Stimulated activated CD4-positive, alpha-beta T cell treated with anti-CD3 and anti-CD28 coated beads, Interleukin-2, amount 100 ng/mL, for 24 hours (primary cell): ENCODE results near the gene FOXP2.
"Not testable (repeated sequence)": the region's sequence is repeated elsewhere in the genome, so short reads cannot be mapped to it uniquely, and the experiment has no call there.

Experiments used
- DNase-seq, 2 donors: peaks; one replicate each; pipeline ENCODE4 v3.0.0-alpha.2; 2020

The FOXP2 gene

DNA sequence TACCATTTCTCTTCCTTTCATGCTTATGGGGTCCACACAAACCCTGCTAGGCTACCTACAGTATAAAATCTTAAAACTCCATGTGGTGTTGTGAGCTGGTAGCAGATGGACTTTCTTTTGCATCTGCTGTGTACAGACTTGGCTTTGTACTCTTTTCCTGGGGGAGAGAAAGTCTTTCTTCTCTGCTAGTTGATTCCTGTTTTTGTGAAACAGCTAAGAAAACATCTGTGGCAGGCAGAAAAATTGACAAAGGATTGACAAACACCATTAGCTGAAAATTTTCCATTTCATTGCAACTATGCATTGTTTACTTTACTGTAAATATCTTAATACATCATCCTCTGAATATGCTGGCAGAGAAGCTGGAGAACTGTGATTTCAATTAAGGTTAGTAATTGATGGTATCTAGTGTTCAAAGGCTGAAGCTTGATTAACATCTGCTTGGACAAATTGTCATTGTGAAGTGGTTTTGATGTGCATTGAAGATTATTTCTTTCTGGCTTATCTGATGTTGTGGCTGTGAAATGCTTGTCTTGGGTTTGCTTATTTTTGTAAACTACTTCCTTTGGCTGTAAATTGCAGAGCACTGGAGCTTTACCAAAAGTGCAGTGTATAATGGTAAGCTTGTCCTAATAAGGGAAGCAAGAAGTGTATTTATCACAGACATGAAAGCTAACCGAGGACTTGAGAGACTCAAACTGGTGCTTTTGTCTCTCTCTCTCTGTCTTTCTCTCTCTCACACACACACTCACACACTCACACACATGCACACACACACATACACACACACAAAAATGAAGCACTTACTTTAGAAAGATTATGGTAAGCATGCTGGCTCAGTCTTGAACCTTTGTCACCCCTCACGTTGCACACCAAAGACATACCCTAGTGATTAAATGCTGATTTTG, at the start of gene FOXP2:
Gene FOXP2 (plus strand): TSS at position 660 of the 908 bp plus-strand sequence. CDS start 11,697 bp downstream, outside the sequence.
- no peak for DNase-seq

DNA sequence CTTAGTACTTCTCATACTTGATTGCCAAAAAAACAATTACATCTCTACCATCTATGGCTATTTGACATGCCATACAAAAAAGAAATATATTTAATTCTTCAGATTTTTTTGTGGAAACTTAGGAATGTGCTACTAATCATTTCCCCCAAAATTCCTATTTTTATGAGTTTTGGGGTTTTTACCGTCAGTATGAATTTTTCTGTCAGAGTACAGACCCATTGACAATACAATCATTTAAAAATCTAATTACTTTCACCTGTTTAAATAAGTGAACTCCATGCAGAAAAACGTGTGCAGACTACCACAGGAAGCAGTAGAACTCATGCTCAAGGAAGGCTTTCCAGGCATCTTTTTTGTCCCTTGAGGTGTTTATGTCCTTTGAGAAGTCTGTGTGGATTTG, 48.8 kb upstream of the FOXP2 start:
- DNase-seq, result no peak

DNA sequence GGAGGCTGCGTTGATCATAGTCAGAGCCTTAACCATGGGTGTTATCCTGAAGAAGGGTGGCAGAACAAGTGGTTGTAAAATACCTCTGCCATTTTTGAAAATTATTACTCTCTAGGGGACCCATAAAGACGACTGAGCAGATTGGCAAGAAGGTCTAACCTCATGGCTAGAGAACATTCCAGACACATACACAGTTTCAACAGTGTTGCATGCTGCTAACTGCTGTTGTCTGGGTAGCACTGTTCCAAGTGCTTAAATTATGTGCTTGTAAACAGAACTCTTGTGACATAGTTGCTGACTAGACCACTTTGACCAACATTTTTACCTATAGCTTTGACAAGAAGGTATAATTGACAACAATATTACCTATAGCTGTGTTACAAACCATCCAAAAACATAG, 46.1 kb upstream of the FOXP2 start:
- no peak for DNase-seq

DNA sequence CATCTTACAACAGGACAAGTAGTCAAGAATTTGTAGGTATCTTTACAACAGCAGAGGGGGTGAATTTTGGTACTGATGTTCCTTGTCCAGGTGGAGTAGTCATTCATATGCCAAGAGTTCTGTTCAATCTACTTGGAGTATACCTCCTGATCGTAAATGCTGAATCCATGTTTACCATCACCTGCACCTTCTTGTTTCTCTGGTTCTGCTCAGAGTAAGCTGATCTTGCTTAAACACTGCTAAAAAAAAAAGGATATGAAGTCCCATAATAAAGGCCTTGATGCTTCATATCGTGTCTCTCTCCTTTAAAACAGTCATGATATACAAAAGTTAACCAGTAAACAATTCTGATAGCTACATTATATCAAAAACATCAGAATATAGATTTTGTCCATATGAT, 45.3 kb upstream of the FOXP2 start:
- no peak for DNase-seq

DNA sequence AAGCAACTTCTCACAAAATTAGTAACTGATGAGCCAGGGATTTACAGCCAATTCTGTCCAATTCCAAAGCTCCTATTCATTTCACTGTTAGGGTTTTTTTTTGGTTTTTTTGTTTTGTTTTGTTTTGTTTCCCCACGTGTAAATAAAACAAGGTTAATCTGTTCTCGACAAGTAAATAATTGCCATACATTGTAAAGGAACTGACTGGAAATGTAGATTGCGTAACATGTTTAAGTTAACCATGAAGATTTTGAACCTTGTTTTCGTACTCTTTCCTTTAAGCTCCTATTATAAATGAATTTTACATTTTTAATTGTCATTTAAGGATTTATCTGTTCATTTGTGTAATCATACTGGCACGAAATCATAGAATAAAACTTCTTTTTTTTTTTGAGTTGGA, 42.0 kb upstream of the FOXP2 start:
- no peak for DNase-seq

DNA sequence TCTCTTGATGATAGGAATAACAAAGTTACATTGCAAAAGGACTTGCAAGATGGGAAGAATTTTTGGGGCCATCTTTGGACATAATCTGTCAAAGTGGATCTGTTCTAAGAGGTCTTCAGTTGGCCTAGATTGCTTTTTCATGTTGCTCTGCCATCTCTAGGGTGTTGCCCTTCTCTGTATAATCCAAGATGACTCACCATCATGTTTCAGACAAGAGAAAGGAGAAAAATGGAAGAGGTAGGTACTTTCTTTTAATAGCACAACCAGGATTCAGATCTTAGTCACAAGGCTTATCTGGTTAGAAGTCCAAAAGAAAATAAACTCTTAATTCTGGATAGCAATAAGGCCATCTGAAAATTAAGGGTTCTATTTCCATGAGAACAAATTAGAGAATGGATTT, 38.7 kb upstream of the FOXP2 start:
- DNase-seq, result no peak

DNA sequence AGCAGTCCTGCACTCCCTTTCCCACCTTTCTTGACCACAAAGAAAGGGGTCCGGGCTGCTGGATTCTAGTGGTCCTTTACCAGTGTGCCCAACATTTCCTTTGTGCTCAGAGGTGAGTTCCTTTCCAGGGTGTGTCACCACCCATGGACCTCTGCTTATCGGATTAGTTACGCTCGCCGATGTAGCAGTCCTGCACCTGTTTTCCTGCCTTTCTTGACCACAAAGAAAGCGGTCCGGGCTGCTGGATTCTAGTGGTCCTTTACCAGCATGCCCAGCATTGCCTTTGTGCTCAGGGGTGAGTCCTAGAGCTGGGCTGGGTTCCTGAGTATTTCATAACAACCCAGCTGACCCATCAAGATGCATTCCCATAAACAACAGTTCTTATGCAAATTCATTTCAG, 30.7 kb upstream of the FOXP2 start:
- DNase-seq, result not testable (repeated sequence)

DNA sequence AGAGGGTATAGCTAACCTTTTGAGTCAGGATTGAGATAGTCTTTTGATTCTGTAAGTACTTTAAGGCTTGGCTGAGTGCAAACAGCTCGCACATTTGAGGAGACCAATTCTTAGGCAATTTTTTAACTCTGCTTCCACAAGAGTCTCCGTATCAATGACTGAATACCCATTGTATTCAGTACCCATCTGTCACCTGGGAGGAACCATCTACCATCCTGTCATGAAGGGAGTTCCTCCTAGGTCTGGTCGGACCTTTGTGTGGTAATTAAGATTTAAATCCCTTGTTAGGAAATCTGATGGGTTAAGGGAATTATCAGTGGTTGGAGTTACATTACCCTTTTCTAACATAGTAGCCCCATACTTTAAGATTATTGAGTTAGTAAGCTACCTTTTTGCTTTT, 30.3 kb upstream of the FOXP2 start:
- not testable (repeated sequence) for DNase-seq

DNA sequence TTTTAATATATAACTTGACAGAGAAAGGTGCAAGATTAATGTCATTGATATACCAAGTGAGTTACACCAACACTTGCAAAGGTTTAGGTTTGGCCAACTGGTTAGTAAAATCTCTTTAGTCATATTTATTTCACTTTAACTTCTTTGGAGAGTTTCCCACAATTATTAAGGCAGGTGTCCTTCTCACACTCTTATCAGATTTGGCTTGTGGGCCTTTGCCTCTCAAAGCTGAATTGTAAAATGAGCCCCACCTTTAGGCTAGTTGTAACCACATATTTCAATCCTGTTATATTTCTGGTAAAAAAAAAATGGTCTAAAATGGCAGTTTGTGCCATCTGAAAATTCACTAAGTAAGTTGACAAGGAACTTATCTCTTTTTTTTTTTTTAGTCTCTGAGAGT, 26.6 kb upstream of the FOXP2 start:
- DNase-seq, result no peak

DNA sequence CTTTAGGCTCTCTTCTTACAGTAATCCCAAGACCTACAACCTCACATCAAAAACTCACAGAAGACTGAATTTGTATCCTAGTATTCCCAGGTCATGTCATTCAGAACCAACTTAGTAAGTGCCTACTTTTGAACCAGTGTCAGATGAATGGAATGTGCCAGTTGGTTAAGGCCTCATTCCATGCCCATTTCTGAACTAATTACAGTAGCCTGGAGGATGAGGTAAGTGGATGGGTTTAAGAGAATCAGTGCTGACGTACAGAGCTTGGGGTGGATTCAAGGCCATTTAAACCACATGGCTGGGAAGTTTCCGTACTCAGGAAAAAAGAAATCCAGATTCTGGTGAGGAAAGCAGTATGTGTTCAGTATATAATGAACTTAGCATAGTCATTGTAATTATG, 21.9 kb upstream of the FOXP2 start:
- no peak for DNase-seq

DNA sequence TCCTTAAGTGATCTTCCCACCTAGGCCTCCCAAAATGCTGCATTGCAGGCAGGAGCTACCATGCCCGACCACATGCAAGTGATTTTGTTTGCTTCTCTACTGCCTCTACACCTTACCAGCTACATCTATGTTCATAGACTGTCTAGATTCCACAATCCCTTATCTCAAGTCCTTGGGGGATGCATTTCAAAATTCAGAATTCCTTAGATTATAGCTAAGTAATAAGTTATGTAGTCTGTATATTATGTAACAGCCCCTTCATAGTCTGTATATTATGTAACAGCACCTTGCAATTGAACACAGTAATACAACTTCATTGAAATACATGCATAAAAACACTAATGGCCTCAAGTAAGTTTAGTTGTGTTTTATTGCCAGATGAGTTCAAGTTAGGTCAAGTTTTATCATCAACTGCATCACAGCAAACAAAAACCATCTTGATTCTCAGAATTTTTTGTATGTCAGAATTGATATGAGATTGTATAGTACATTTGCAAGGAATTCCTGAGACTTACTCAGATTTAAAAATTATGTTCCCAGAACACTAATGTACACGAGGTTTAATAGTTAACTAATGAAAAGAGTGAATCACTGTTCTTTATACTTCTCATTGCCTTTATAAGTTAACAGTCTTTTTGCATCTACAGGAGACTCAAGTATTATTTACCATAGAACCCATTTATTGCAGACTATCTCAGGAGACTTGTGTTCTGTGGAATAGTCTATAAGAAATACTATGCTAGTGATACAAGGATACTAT, 11.6 kb upstream of the FOXP2 start:
- DNase-seq, result no peak

DNA sequence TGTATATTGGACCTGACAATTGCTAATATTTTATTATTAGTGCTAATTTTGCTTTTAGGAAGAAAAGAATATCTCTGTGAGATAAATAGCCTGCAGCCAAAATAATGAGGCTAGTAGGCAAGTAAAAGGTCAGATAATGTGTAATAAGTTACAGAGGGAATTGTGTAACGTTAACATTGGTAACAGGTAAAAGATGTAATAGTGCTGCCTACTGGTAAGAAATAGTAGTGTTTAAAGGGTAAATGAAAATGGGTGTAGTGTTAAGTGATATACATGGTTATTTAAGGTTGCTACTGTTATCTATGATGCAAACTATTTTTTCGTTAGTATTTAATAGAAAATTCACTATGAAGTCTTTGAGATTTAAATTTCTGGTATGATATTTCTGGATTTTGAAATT, 9.2 kb upstream of the FOXP2 start:
- DNase-seq, result no peak

DNA sequence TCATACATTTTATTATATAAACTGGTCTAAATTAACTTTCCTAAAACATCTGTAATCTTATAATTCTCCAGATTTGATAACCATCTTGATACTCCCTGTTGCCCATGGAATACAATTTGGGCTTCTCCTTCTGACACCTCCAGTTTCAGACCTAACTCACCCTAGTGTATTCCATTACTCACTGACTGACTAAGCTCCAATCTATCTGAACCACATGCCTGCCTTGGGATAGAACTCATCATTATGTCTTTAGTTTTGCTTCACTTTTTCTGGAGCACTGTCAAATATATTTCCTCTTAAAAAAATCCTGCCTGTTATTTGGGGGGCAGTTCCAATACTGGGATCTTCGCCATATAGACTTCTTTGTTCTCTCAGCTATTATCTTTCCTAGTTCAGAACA, 4.9 kb upstream of the FOXP2 start:
- no peak for DNase-seq

DNA sequence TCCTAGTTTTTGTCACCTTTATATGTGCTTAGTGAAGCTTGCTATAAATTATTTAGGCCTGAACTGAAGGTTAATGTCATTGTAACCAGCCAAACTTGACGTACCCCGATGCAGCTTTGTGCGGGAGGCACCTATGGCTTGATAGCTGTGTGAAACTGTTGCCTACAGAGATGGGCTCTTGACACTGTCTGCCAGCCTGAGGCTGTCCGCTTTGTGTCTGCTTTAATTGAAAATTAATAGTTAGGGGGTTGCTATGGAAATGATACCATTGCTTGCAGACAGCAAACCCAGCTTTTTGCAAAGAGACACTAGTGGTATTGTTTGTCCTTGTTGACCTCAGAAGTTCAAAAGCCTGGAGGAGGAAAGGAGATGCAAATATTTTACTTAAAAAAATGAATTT, 2.1 kb upstream of the FOXP2 start:
- no peak for DNase-seq

DNA sequence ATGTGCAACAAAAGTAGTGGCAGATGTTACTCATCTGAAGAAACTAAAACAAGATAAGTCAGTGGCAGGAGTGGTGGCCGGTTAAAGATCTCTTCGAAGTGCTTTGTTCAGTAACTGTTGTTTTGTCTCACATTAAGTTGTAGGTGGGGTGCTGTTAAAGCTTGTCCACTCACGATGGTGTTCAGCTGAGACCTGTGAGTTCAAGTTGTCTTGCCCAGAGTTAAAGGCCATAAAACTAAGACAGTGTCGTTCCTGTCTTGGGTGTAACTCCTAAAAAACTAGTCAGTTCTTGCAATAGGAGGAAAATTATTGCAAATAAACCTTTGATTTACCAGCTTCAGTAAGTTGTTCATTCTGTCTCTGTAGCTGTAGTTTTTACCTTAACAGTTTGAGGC, 857 bp upstream of the FOXP2 start:
- DNase-seq, result no peak

DNA sequence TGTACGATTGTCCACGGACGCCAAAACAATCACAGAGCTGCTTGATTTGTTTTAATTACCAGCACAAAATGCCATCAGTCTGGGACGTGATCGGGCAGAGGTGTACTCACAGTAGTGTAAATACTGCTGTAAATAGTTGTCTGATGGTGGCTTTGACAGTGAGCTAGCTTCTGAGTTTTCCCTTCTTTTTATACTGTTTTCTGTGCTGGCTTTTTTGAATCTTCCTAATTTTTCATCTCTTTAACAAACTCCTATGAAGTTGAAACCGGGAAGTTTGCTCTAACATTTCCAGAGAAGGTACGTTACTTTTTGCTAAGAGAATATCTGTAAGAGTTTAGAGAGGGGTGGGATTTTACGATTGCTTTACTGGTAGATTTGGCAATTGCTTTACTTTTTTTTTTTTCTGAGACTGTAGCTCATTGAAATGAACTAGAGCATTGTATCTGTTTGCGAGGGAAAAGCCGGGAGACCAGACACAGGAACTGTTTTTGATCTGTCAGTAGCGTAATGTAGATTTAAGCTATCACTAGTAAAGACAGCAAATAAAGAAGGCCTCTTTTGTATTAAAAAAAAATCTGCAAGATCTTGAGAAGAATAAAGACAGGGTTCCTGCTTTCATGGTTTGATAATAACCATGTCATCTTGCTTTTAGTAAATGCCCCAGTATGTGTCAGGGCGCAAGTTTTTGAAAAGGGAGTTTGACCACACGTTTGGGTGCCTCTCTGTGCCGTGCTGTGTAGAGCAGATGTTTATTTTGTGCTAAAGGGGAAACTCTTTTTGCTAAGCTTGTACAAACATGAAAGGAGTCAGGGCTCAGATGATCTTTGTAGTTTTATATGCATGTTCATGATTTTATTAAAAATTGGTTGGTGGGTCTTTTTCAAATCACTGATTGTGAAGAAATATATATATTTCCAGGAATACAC, 712 bp downstream of the FOXP2 start:
- DNase-seq, result no peak

DNA sequence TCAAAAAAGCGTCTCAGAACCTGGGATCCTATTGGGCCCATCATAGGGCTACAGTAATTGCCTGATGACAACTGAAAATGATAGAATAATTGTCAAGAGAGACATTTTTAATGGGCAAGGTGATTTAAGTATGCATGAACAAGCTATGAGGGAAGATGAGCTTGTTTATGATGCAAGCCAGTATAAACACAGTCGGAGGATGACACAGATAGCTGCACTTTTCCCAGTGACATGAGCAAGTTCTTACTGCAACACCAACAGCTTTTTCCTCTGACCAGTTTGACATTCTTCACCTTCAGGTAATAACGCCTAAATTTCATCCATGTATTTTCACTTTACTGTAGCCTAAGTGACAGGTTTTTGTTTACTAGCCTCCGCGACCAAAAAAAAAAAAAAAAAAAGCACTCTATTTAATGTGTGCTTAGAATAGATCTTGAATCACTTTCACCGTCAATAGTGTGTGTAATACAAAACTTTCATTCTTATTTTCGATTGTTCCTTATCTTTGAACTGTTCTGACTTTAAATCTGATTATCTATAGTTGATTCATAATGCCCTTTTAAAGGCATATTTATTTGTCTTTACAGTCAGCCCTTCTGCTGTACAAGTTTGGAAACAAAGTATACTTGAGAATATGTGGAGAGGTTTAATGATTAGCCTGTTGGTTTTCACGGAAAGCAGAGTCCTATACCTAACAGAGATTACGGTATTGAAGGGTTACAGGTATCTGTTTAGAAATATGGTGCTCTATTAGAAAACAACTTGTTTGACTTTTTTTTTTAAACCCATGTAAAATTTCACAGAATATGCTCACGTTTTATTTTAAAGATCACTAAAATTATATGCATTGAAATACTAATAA, 1.7 kb downstream of the FOXP2 start:
- DNase-seq, result no peak

DNA sequence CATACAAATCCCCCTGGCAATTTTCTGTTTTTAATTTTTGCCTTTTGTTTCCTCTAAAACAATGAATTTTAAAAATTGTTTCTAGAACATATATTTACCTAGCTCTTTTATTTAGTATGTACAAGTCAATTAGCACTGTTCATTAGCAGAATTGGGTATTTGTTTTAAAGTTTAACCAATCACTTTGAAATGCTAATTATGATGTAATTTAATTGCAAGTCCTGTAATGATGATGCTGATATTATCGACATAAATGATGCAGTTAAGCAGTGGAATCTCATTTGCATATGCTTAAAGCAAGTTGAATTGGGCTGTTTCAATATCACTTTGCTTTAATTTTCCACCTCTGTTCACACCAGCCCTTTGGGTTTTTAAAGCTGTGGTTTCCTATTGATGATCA, 2.7 kb downstream of the FOXP2 start:
- DNase-seq, result no peak

DNA sequence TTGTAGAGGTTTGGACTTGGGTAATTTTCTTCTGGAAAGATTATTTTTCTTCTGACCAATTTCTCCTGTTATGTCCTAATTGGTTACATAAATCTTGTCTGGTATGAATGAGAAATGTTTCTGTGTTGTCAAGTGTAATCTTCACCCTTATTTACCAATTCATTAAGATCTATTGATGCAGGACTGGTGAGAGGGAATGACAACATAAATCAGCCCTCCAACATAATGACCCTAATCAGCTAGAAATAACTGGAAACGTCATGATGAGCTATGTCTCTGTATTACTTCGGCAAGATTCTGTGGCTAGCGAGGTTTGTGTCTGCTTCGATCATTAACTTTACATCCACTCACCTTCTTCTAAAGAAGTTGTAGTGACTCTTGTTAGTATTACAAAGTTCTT, 3.5 kb downstream of the FOXP2 start:
- DNase-seq, result no peak

DNA sequence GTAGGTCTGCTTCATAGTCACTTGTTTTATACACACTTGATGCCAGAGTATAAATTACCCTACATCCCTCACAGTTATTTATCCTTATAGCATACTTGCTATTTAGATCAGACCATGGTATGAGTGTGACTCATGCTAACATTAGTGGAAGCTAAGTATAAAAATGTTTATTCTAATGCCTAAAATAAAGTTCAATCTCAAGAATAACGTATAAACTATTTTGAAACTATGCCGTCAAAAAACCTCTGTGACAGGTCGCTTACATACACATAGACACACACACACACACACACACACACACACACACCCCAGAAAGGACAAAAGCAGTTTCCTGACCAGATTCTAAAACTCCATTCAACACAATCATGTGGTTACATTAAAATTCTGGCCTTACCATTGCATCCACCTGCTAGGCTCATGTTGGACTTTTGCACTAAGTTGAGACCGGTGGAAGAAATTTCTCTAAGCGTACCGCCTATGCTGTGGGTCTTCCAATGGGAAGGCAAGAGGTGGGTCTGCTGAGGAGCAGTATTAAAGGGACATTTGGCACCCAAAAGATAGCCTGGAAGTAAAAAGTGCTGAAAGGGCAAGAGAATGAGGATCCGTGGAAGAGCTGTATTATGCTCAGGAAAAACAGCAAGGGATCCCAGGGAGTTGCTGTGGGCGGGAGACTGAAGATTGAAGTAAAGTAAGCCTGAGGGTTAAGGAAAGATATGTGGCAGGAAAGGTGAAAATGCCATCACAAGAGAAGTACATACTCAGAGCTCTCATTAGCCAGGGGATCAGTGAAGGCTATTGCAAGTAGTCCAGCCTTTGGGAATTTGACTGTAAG, 5.0 kb downstream of the FOXP2 start:
- no peak for DNase-seq
